T-helper 2 cell treated with Interferon-gamma antibody and Interleukin-4, amounts not matched to agents 5 μg/mL and 100 μg/mL, for 36 hours (primary cell): Measurements from ENCODE around the gene INTS6.

Experiments
- DNase-seq: peaks from one replicate; pipeline ENCODE4 v3.0.0; 2021; ENCODE audit warnings: low spot score
- H3K27ac Mint-ChIP-seq: one replicate; pipeline ENCODE4 v1.8.0; 2021; ENCODE audit warnings: mild to moderate bottlenecking, mixed read lengths
- H3K27me3 Mint-ChIP-seq: one replicate; pipeline ENCODE4 v1.8.0; 2021; ENCODE audit warnings: low read depth, mixed read lengths
- H3K36me3 Mint-ChIP-seq: one replicate; pipeline ENCODE4 v1.8.0; 2021; ENCODE audit warnings: low read depth, mixed read lengths
- H3K4me1 Mint-ChIP-seq: one replicate; pipeline ENCODE4 v1.8.0; 2021; ENCODE audit warnings: low read depth, mixed read lengths
- H3K4me3 Mint-ChIP-seq: one replicate; pipeline ENCODE4 v1.8.0; 2022; ENCODE audit warnings: mild to moderate bottlenecking, moderate library complexity, mixed read lengths
- H3K9me3 Mint-ChIP-seq: one replicate; pipeline ENCODE4 v1.8.0; 2021; ENCODE audit warnings: mixed read lengths

Gene INTS6

DNA sequence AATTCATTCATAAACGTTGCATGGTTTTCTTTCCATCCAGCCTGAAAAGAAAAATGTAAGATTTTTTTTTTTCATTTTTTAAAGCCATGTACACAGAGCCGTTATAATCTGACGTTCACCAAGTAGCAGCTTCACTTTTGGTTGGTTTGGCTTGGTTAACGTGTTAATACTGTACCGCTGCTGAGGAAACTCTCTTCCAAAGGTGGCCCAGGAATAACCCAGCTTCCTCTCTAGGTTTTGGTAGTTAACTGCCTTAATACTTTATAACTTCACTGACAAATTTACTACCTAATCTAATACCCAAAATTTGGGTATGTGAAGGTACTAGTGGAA, 1.7 kb downstream of the INTS6 start:
- DNase-seq = no peak
- H3K27me3 Mint-ChIP-seq = no peaks in the 10 kb centered on the region
- H3K9me3 Mint-ChIP-seq = peaks cover 3% of the 10 kb centered on the region
- H3K36me3 Mint-ChIP-seq = peaks cover 45% of the 10 kb centered on the region
- H3K4me3 Mint-ChIP-seq = peak overlapping the region; percentile 92
- H3K27ac Mint-ChIP-seq = peak overlapping the region; percentile 91
- H3K4me1 Mint-ChIP-seq = peaks cover 28% of the 10 kb centered on the region

DNA sequence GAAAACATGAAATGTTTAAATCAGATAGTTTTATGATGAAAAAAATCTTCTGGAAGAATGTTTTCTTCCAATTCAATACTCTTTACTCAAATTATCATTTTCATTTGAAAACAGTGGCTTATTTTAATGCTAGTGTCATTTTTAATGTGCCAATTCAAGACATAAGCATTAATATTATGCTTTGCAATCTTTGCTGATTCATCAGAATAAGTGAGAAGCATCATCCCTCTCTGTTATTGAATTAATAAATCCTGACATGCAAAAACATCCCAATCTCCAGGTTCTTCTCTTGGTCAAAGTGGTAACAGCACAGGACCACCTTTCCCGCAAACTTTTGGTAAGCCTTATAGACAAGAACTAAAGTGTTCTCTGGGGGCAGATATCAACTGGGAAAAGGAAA, 3.8 kb downstream of the INTS6 start:
- Mint-ChIP-seq H3K27me3 (no peaks in the 10 kb centered on the region), H3K9me3 (no peaks in the 10 kb centered on the region), H3K4me1 (peaks cover 15% of the 10 kb centered on the region), H3K27ac (no peak overlapping the region), H3K4me3 (peak overlapping the region; percentile 46), H3K36me3 (peaks cover 32% of the 10 kb centered on the region)
- DNase-seq = no peak

DNA sequence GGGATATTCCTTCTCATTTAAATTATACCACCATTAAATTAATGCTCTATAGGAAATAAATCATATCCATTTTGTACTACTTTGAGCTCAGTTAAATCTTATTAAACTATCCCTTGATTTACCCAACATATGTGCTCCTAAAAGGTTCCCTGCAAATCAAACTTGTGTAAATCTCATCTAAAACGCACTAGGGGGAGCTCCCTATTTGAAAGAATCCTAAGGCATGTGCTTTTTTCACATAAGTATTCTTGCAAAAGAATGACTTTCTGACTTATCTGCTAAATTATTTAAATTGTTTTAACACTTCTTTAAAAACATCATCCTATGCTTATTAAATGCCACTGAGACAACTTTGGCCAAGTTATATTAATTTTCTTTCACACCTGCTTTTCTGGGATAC, 7.9 kb downstream of the INTS6 start:
- H3K36me3 Mint-ChIP-seq = peaks cover 22% of the 10 kb centered on the region
- no peaks in the 10 kb centered on the region for H3K27me3 Mint-ChIP-seq
- peaks cover 9% of the 10 kb centered on the region for H3K4me1 Mint-ChIP-seq
- no peak overlapping the region for H3K4me3 Mint-ChIP-seq
- no peaks in the 10 kb centered on the region for H3K9me3 Mint-ChIP-seq
- no peak overlapping the region for H3K27ac Mint-ChIP-seq
- DNase-seq = no peak

DNA sequence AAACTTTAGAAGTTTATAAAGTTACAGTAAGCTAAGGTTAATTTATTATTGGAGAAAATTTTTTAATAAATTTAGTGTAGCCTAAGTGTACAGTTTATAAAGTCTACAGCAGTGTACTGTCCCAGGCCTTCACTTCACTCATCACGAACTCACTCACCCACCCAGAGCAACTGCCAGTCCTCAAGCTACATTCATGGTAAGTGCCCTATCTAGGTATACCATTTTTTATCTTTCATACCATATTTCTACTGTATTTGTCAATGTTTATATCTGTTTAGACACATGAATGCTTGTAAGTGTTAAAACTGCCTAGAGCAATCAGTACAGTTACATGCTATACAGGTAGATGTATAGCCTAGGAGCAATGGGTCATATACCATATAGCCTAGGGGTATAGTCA, 12.5 kb downstream of the INTS6 start:
- Mint-ChIP-seq H3K27me3 (no peaks in the 10 kb centered on the region), H3K36me3 (peaks cover 9% of the 10 kb centered on the region), H3K4me1 (no peaks in the 10 kb centered on the region), H3K27ac (no peak overlapping the region), H3K9me3 (no peaks in the 10 kb centered on the region), H3K4me3 (no peak overlapping the region)
- DNase-seq = no peak

DNA sequence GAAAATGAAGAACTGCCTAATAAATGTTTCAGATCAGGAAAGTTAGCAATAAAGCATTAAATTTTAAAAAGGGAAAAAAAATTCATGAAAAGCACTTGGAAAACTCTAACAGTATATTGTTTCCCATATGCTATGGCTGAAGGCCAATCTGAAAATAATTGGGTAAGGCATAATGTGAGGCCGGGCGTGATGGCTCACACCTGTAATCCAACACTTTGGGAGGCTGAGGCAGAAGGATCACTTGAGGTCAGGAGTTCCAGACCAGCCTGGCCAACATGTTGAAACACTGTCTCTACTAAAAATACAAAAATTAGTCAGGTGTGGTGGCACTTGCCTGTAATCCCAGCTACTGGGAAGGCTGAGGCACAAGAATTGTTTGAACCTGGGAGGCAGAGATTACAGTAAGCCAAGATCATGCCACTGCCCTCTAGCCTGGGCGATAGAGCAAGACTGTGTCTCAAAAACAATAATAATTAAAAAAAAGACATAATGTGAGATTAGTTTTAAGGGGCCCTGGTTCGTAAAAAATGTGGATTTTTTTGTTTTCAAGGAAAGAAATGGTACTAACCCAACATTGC, 15.2 kb downstream of the INTS6 start:
- H3K27ac Mint-ChIP-seq = no peak overlapping the region
- peaks cover 9% of the 10 kb centered on the region for H3K36me3 Mint-ChIP-seq
- no peaks in the 10 kb centered on the region for H3K4me1 Mint-ChIP-seq

DNA sequence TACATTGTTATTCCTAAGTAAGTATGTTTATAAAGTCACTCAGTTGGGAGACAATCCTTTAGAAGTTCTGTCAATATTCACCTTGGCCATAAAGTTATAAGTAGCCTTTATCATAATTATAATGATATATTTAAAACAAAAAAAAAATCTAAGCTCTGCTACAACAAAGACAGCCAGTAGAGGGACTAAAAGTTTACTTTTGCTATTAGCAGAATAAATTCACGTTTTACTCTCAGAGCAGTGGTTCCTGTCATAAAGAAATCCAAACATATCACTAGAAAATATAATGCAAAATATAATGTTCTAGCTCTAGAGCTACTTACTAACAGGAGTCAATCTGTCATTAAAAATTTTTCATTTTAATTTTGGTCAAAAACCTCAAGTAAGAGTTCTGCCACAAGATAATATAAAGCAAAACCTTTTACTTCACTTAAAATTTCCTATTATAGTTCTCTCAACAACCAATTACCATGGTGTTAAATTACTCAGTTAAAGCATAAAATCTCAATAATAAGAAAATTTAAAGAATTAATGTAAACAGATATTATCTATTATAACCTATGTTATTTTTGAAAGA, 17.7 kb downstream of the INTS6 start:
- Mint-ChIP-seq H3K36me3 (peaks cover 12% of the 10 kb centered on the region), H3K9me3 (no peaks in the 10 kb centered on the region), H3K27ac (no peak overlapping the region), H3K4me1 (peaks cover 4% of the 10 kb centered on the region), H3K4me3 (no peak overlapping the region), H3K27me3 (no peaks in the 10 kb centered on the region)
- DNase-seq = no peak

More for the DNA sequence above, 15.2 kb downstream of the INTS6 start:
- no peaks in the 10 kb centered on the region for H3K27me3 Mint-ChIP-seq
- no peak for DNase-seq
- no peaks in the 10 kb centered on the region for H3K9me3 Mint-ChIP-seq
- H3K4me3 Mint-ChIP-seq = no peak overlapping the region

DNA sequence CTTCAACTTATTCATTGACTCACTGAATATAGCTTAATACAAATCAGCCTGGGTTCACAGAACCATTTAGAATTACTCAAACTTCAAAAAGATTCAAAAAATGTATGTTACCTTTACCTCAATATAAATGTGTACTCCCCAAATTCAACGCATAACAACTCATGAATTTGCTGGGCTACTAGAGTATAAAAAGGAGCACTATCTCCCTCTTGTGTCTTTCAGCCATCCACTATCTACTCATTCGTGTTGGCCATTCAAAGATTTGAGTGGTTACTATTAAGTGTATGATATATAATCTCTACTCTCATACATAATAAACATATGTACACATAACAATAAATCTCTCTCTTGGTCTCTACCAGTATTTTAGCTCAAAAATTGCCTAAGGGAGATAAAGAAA, 20.3 kb downstream of the INTS6 start:
- Mint-ChIP-seq H3K4me3 (no peak overlapping the region), H3K36me3 (peaks cover 22% of the 10 kb centered on the region), H3K27me3 (no peaks in the 10 kb centered on the region), H3K27ac (no peak overlapping the region), H3K9me3 (no peaks in the 10 kb centered on the region), H3K4me1 (peaks cover 7% of the 10 kb centered on the region)
- no peak for DNase-seq

DNA sequence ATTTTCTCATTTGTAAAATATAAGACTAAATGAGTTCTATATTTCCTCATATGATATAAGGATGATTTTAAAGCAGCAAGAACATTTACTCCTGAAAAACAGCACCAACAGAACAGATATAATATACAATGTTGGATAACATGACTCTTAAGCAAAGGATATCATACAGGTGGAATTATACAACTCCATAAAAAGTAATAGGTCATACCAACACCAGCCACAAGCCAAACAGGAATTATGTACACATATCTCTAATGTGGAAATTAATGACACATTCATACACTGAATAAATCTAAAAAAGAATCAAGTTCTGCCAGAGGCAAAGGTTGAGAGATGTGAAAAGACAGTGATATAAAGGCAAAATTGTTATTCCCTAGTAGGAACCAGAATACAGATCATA, 25.9 kb downstream of the INTS6 start:
- Mint-ChIP-seq H3K27ac (no peak overlapping the region), H3K4me3 (no peak overlapping the region), H3K9me3 (no peaks in the 10 kb centered on the region), H3K4me1 (peaks cover 31% of the 10 kb centered on the region), H3K36me3 (peaks cover 44% of the 10 kb centered on the region), H3K27me3 (no peaks in the 10 kb centered on the region)
- no peak for DNase-seq

DNA sequence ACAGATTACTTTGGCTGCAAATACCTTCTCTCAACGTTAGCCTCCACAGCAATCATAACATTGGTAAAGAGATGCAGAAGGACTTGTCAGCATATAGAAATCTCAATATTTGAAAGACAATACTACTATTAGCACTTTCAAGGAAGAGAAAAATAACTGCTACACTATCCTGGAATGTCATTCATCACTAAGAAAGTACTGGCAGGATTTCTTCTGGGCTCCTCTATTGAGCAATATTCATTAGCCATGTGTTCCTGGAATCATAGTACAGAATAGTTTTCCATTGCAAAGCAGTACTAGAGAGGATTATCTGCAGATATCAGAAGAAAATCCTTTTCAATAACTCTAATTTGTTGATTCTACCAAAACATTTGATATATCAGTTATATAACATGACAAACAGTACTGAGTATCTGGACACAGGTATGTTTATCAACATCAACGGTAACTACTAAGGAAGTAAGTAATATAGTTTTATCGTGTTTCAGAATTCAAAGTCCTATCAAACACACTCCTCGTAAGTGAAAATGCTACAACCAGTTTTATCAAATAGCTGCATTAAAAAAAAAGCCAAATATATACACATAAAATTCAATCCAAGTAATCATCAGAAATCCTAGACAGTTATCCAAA, 27.3 kb downstream of the INTS6 start:
- no peak overlapping the region for H3K4me3 Mint-ChIP-seq
- no peak for DNase-seq
- H3K9me3 Mint-ChIP-seq = no peaks in the 10 kb centered on the region
- peaks cover 37% of the 10 kb centered on the region for H3K4me1 Mint-ChIP-seq
- H3K27me3 Mint-ChIP-seq = no peaks in the 10 kb centered on the region
- peaks cover 51% of the 10 kb centered on the region for H3K36me3 Mint-ChIP-seq
- H3K27ac Mint-ChIP-seq = no peak overlapping the region

DNA sequence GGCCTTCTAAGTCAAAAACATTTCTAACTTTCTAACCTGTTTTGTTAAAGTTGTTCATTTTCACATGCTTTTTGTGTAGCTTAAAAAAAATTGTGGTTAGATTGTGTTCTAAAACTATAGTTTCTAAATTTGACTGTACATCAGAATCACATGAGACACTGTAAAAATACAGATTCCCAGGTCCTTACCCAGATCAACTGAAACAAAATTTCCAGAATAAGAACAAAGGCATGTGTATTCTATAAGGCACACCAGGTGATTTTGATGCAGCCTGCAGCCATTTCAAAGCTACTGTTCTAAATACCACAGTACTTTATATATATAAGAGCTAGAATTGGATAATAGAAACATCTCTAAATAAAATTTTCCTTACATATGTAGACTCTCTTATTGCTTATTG, 29.1 kb downstream of the INTS6 start:
- no peak overlapping the region for H3K27ac Mint-ChIP-seq
- H3K4me3 Mint-ChIP-seq = no peak overlapping the region
- DNase-seq = no peak
- H3K27me3 Mint-ChIP-seq = no peaks in the 10 kb centered on the region
- no peaks in the 10 kb centered on the region for H3K9me3 Mint-ChIP-seq
- peaks cover 50% of the 10 kb centered on the region for H3K36me3 Mint-ChIP-seq
- peaks cover 44% of the 10 kb centered on the region for H3K4me1 Mint-ChIP-seq

DNA sequence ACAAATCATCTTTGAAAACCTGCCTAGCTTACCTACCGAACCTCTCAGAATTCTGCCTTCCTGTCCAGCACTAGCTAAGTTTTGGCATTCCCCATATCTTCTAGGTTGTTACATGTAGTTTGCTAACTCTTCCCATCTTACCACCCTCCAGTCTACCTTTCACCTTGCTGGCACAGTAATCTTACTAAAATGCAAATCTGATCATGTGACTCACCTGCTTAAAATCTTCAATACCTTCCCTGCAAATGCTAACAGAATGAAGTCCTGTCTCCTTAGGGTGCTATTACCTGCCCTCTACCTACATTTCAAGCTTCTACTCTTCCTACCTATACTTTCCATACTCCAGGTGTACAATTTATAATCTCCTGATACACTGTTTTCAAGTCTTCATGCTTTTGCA, 30.4 kb downstream of the INTS6 start:
- Mint-ChIP-seq H3K9me3 (no peaks in the 10 kb centered on the region), H3K4me3 (peak overlapping the region; percentile 6), H3K27ac (peak overlapping the region; percentile 7), H3K27me3 (no peaks in the 10 kb centered on the region), H3K36me3 (peaks cover 49% of the 10 kb centered on the region), H3K4me1 (peaks cover 41% of the 10 kb centered on the region)
- DNase-seq = no peak

DNA sequence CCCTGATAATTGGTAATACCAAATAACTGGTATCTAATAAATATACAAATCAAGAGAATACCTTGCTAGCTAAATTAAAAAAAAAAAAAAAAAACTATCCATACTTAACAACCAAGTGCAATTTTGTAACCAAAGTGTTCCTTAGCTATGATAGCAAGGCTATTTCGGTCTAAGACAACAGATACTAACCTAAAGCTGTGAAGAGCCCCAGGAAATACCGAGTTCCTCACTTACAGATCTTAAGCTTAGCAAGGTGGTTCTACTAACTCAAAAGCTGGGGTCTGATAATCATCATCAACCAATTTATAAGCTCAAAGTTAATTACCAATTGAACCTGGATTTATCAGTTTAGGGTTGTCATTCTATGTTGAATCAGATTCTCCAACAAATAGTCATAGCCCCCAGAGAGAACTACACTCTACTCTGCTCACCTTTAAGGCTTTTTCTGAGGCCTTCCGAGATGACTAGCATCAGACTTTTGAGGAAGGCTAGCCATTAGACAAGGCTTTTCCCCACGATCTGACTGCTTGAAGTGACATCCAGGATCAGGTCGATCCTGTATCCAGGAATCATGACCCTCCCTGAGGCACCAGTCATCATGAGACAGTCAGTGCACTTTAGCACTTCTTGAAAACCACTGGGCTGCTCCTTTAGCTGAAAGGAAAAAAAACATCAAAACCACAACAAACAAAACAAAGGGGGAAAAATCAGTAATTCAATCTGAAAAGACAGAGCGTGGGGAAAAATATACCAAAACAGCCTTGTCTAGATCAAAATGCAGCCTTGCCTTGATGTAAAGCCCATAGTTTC, 31.9 kb downstream of the INTS6 start:
- peaks cover 11% of the 10 kb centered on the region for H3K9me3 Mint-ChIP-seq
- DNase-seq = peak; percentile 9
- H3K27ac Mint-ChIP-seq = peak overlapping the region; percentile 66
- peak overlapping the region; percentile 32 for H3K4me3 Mint-ChIP-seq
- peaks cover 55% of the 10 kb centered on the region for H3K36me3 Mint-ChIP-seq
- H3K27me3 Mint-ChIP-seq = no peaks in the 10 kb centered on the region
- H3K4me1 Mint-ChIP-seq = peaks cover 37% of the 10 kb centered on the region

DNA sequence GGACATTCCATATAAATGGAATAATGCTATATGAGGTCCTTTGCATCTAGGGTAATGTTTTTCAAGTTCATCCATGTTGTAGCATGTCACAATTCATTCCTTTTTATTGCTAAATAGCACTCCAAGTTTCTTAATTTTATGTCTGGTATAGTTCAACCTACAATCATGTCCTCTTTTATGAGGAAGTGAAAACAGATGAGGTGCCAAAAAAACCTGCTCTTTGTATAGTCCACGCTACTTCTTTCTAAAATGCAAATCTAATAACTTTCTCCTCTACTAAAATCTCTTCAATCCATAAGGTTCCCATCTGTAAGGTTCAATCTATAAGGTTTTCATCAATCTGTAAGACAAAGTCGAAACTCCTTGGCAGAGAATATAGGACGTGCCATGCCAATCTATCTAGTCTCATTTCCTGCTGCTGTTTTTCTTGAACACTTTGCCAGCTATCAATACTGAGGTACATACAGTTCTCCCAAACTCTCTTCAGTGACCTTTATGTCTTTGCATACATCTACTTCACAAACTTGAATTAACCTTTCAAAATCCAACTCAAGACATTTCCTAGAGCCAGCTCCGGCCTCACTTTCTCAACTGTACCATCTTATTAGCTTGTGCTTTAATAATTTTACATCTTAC, 33.7 kb downstream of the INTS6 start:
- peaks cover 35% of the 10 kb centered on the region for H3K4me1 Mint-ChIP-seq
- peaks cover 63% of the 10 kb centered on the region for H3K36me3 Mint-ChIP-seq

DNA sequence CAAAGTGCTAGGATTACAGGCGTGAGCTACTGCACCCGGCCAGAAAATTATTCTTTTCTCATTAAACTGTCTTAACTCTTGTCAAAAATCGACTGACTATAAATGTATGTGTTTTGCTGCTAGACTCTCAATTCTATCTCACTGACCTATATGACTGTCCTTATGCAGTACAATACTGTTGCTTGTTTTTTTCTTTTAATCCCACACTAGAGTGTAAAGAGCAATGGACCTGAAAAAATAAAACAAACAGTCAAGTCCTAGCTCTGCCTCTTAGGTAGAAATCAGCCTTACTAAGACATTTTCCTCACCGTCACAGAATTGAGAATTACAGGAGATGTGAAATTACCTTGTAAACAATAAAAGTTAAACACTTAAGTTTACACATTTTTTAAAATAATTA, 35.1 kb downstream of the INTS6 start:
- Mint-ChIP-seq H3K27me3 (no peaks in the 10 kb centered on the region), H3K9me3 (peaks cover 17% of the 10 kb centered on the region), H3K27ac (no peak overlapping the region), H3K4me3 (no peak overlapping the region), H3K36me3 (peaks cover 67% of the 10 kb centered on the region), H3K4me1 (peaks cover 32% of the 10 kb centered on the region)
- DNase-seq = no peak

More for the DNA sequence above, 33.7 kb downstream of the INTS6 start:
- no peaks in the 10 kb centered on the region for H3K27me3 Mint-ChIP-seq
- no peak overlapping the region for H3K4me3 Mint-ChIP-seq
- no peak overlapping the region for H3K27ac Mint-ChIP-seq
- no peak for DNase-seq
- peaks cover 17% of the 10 kb centered on the region for H3K9me3 Mint-ChIP-seq
